Body of pancreas (tissue), 4 donors: Measurements from ENCODE around the gene ACVR1C. TPM values are rescaled to one million over a fixed set of nuclear protein-coding genes. Genes with fewer than 3 reads are reported as not detected.

Experiments
- ATAC-seq: fragments of 150-250 bp; one replicate; pipeline ENCODE4 v1.9.1; 2016
- DNase-seq, 4 donors: peaks; one replicate each; pipeline ENCODE4 v3.0.0-alpha.2; 2019
- H3K27ac ChIP-seq, 4 donors: fragments of 200-600 bp; sonication (generic); 1 replicate in 3 of 4; 2 replicates in 1 of 4; pipeline versions ENCODE4 v1.5.1 to v1.6.1; 2016 to 2019; ENCODE audit warnings: mild to moderate bottlenecking in 1 of 4, mixed read lengths in 1 of 4, moderate library complexity in 1 of 4
- H3K27me3 ChIP-seq, 2 donors: fragments of 200-600 bp; sonication (generic); one replicate each; pipeline ENCODE4 v1.6.0; 2016; ENCODE audit warnings: mild to moderate bottlenecking in 1 of 2
- H3K36me3 ChIP-seq, 2 donors: fragments of 200-600 bp; sonication (generic); replicated peaks in 1 of 2; 2 replicates each; pipeline ENCODE4 v1.5.1; 2016; ENCODE audit warnings: low read depth in 2 of 2; ENCODE audit not compliant: insufficient read depth in 1 of 2
- H3K4me1 ChIP-seq: fragments of 200-600 bp; sonication (generic); one replicate; pipeline ENCODE4 v1.6.0; 2016
- H3K4me3 ChIP-seq, 2 donors: fragments of 200-600 bp; sonication (generic); 1 replicate in 1 of 2; 2 replicates in 1 of 2; pipeline ENCODE4 v1.5.1; 2016 to 2019
- H3K9me3 ChIP-seq, 3 donors: fragments of 200-600 bp; sonication (generic); 1 replicate in 2 of 3; 2 replicates in 1 of 3; pipeline ENCODE4 v1.5.1; 2016
- CTCF ChIP-seq, 7 experiments: fragments of 450-650 bp in 4 of 7; fragments of 200-600 bp in 3 of 7; sonication (generic) in 3 of 7; IDR thresholded peaks; one replicate each; pipeline ENCODE4 v1.5.1; 2016 to 2019; ENCODE audit warnings: antibody characterized with exemption in 7 of 7
- POLR2A ChIP-seq, 3 donors: fragments of 450-650 bp; IDR thresholded peaks; one replicate each; pipeline ENCODE4 v1.6.1; 2016; ENCODE audit warnings: antibody characterized with exemption in 3 of 3, mild to moderate bottlenecking in 2 of 3
- WGBS, 2 donors: methylation state at CpG; one replicate each; pipeline ENCODE4 v1.1.5; 2017; 5-methylcytosine and 5-hydroxymethylcytosine counted together
- intact Hi-C: fragments of 100-400 bp; cut with DNase I; formaldehyde crosslinking; loops from one replicate; pipeline ENCODE4 v1.15.1; 2023
- total RNA-seq, 2 donors: library from RNA; depleted of rRNA; stranded (reverse); fragments of >200 nt; gene quantifications; one replicate each; pipeline ENCODE4 v1.1.0, GENCODE V29; 2016

The ACVR1C gene
- total RNA-seq: 1 to 10 TPM; 1.6 to 6.6 TPM

DNA sequence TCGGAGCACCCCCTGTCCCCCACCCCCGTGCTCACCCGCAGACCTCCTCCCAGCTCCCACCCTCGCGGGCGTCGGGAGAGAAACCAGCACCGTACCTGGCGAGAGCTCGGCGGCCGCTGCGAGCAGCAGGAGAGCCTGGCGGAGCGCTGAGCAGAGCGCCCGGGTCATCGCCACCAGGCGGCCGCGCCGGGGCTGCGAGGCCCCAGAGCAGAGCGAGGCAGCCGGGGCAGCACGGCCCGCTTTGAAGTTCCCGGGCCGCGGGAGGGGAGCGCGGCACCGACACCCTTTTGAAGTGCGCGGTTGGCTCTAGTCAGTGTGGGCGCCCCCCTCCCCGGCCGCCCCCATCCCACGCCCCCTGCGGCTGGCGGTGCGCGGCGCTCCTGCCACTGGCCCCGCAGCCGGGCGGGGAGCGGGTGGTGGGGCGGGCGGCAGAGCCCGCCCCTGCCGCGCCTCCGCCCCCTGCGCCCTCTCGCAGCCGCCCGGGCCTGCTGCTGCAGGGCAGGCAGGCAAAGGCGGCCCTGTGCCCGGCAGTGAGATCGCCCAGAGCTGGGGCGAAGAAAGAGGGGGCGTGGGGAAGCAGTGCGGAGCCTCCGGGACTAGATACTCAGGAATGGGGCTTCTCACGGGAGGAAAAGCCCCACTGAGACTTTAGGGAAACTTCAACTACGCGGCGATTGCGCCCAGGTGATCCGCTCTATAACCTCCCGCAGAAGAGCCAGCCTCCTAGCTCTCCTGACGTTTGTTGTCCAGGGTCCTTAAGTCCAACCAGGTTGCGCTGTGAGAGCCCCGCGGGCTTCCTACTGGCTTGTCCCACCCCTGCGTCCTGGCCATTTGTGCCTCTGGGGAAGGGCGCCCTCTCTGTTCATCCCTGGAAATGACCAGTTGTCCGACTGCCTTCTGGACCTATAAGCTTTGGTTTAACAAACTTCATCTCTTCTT, at the start of gene ACVR1C:
TSS of gene ACVR1C (minus strand) at position 388 of the 939 bp plus-strand sequence. CDS start at position 168, 220 bp downstream.
- peak; percentile 80 to 92 (median 87) for DNase-seq
- 0 to 1% methylated on average over 16 to 68 of the region's 79 CpGs for WGBS, 2 donors
- Histone ChIP-seq H3K9me3 (no peaks in the 10 kb centered on the region), H3K27me3 (no peaks in the 10 kb centered on the region), H3K4me1 (no peaks in the 10 kb centered on the region), H3K27ac (peak within 1 kb of the TSS; percentile 42 to 93 (median 76)), H3K4me3 (peak within 1 kb of the TSS; percentile 9 to 51), H3K36me3 (no peaks in the 10 kb centered on the region)
- ATAC-seq: peak; percentile 86
- peak; percentile 39 to 76 (median 61) for TF ChIP-seq CTCF (IDR thresholded peaks at IDR 0.05)
- peak; percentile 25 to 70 (median 65) for TF ChIP-seq POLR2A (IDR thresholded peaks at IDR 0.05)
- intact Hi-C loops: no loop called here

- H3K27me3 ChIP-seq: no peaks in the 10 kb centered on the region
- H3K9me3 ChIP-seq: no peaks in the 10 kb centered on the region
- H3K27ac ChIP-seq: no peak overlapping the region
- intact Hi-C loops: no loop called here
- H3K4me3 ChIP-seq: no peak overlapping the region
- ATAC-seq (no peak), DNase-seq (no peak)
- TF ChIP-seq CTCF (IDR thresholded peaks at IDR 0.05) (no peak), POLR2A (IDR thresholded peaks at IDR 0.05) (no peak)
- no peaks in the 10 kb centered on the region for H3K4me1 ChIP-seq
- no peaks in the 10 kb centered on the region for H3K36me3 ChIP-seq
Observed at GRCh38 chr2:157677941-157678340, 49.3 kb upstream of the ACVR1C start.

DNA sequence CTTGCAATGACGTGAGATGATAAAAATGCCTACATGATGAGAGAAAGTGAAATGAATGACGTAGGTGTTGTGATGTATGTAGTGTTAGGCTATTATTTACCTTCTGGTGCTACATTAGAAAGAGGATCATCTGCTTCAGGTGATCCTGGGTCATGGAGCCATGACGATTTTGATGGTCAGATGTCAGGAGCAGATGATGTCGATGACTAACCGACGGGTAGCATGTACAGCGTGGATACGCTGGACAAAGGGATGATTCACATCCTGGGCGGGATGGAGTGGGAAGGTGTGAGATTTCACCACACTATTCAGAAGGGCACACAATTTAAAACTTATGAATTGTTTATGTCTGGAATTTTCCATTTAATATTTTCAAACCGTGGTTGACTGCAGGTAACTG, 43.5 kb upstream of the ACVR1C start:
- intact Hi-C loops: no loop called here
- H3K9me3 ChIP-seq: no peaks in the 10 kb centered on the region
- ATAC-seq: no peak
- no peak overlapping the region for H3K4me3 ChIP-seq
- H3K4me1 ChIP-seq: no peaks in the 10 kb centered on the region
- WGBS, 2 donors: 85 to 91% methylated on average over 10 of the region's 10 CpGs
- H3K27ac ChIP-seq: no peak overlapping the region
- TF ChIP-seq POLR2A (IDR thresholded peaks at IDR 0.05): no peak
- TF ChIP-seq CTCF (IDR thresholded peaks at IDR 0.05): no peak
- no peaks in the 10 kb centered on the region for H3K36me3 ChIP-seq
- DNase-seq: no peak
- H3K27me3 ChIP-seq: no peaks in the 10 kb centered on the region

GRCh38 chr2:157662401-157662800, 33.7 kb upstream of the ACVR1C start:
- 82 to 94% methylated on average over 1 of the region's 1 CpG for WGBS, 2 donors
- Histone ChIP-seq H3K4me3 (no peak overlapping the region), H3K27me3 (no peaks in the 10 kb centered on the region), H3K27ac (no peak overlapping the region), H3K4me1 (no peaks in the 10 kb centered on the region), H3K9me3 (no peaks in the 10 kb centered on the region), H3K36me3 (no peaks in the 10 kb centered on the region)
- ATAC-seq (no peak), DNase-seq (no peak)
- TF ChIP-seq CTCF (IDR thresholded peaks at IDR 0.05) (no peak), POLR2A (IDR thresholded peaks at IDR 0.05) (no peak)
- intact Hi-C loops: no loop called here
